Muscle of leg (tissue), 11 donors: ENCODE data around the gene UHRF2. TPM values are rescaled to one million over a fixed set of nuclear protein-coding genes. Genes with fewer than 3 reads are reported as not detected.

Experiments
- DNase-seq: peaks from one replicate; pipeline ENCODE4 v3.0.0; 2013
- H3K27ac ChIP-seq: one replicate; pipeline ENCODE4 v1.5.1; 2013; ENCODE audit warnings: mild to moderate bottlenecking, low read length, control low read depth
- H3K27me3 ChIP-seq: one replicate; pipeline ENCODE4 v1.6.1; 2013; ENCODE audit warnings: low read length; ENCODE audit not compliant: control insufficient read depth, insufficient read depth
- H3K36me3 ChIP-seq: one replicate; pipeline ENCODE4 v1.6.1; 2013; ENCODE audit warnings: low read length; ENCODE audit not compliant: control insufficient read depth, insufficient read depth
- H3K4me1 ChIP-seq: one replicate; pipeline ENCODE4 v1.6.1; 2013; ENCODE audit warnings: low read length; ENCODE audit not compliant: control insufficient read depth, insufficient read depth
- H3K4me3 ChIP-seq: one replicate; pipeline ENCODE4 v1.5.1; 2013; ENCODE audit warnings: low read length, control low read depth
- H3K9me3 ChIP-seq: replicated peaks from 2 replicates; pipeline ENCODE4 v1.6.1; 2013; ENCODE audit warnings: low read depth, low read length; ENCODE audit not compliant: control insufficient read depth
- WGBS: methylation state at CpG from one replicate; pipeline ENCODE4 v1.1.5; 2013; ENCODE audit warnings: missing lambda C conversion rate; ENCODE audit not compliant: insufficient coverage; 5-methylcytosine and 5-hydroxymethylcytosine counted together
- polyA plus RNA-seq, 8 donors: library from polyadenylated mRNA; unstranded; fragments of 120-200 nt; gene quantifications; one replicate each; pipeline versions ENCODE4 v1.2.1 to v1.2.3, GENCODE V29; 2013; ENCODE audit warnings: inconsistent platforms in 1 of 8, low replicate concordance in 1 of 8; ENCODE audit not compliant: insufficient read length in 8 of 8, insufficient read depth in 1 of 8
- total RNA-seq: library from RNA; stranded (reverse); fragments of 120-200 nt; gene quantifications from one replicate; pipeline ENCODE4 v1.2.4, GENCODE V29; 2013

The UHRF2 gene
- total and polyA plus RNA-seq, 9 donors, result 27.3 to 38.6 (median 31.3) TPM

DNA sequence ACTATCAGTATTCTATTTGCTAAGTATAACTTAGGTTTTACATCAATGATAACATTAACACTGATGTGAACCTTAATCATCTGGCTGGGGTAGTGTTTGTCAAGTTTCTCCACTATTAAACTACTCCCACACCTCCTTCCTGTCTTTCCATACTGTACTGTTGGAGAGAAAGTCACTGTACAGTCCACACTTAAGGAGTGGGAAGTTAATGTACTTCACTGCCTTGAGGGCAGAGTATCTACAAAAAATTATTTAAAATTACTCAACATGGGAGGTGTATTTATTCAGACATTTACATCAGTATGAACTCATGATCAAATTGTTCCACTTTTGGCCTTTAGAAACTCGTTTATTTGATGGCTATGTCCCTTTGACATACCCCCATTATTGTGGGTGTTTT, 11.9 kb downstream of the UHRF2 start:
- DNase-seq, result no peak
- Histone ChIP-seq H3K9me3 (no peaks in the 10 kb centered on the region), H3K36me3 (peaks cover 4% of the 10 kb centered on the region), H3K4me3 (no peak overlapping the region), H3K27me3 (no peaks in the 10 kb centered on the region), H3K4me1 (no peaks in the 10 kb centered on the region), H3K27ac (no peak overlapping the region)
- WGBS, result no CpG with 5 or more reads among the region's 1 CpG

DNA sequence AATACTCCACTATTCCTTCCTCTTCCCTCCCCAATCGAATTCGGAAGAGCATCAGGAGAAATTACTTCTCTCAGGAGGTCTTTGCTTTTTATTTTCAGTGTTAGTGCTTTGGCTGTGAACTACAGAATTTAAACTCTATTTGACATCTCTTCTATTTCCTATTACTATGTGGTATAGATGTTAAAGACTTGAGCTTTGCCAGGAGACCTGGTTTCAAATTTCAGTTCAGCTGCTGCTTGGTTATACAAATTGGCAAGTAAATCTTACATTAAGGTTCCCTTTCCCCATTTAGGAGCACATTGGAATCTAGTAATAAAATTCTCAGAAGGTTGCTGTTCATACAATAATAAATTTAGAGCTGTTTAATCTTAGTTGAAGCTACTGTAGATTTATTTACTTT, 13.1 kb downstream of the UHRF2 start:
- peak; percentile 41 for DNase-seq
- no peak overlapping the region for H3K27ac ChIP-seq
- no peaks in the 10 kb centered on the region for H3K27me3 ChIP-seq
- no peaks in the 10 kb centered on the region for H3K4me1 ChIP-seq
- H3K9me3 ChIP-seq, result no peaks in the 10 kb centered on the region
- WGBS, result no CpG with 5 or more reads among the region's 2 CpGs
- no peak overlapping the region for H3K4me3 ChIP-seq
- peaks cover 4% of the 10 kb centered on the region for H3K36me3 ChIP-seq

DNA sequence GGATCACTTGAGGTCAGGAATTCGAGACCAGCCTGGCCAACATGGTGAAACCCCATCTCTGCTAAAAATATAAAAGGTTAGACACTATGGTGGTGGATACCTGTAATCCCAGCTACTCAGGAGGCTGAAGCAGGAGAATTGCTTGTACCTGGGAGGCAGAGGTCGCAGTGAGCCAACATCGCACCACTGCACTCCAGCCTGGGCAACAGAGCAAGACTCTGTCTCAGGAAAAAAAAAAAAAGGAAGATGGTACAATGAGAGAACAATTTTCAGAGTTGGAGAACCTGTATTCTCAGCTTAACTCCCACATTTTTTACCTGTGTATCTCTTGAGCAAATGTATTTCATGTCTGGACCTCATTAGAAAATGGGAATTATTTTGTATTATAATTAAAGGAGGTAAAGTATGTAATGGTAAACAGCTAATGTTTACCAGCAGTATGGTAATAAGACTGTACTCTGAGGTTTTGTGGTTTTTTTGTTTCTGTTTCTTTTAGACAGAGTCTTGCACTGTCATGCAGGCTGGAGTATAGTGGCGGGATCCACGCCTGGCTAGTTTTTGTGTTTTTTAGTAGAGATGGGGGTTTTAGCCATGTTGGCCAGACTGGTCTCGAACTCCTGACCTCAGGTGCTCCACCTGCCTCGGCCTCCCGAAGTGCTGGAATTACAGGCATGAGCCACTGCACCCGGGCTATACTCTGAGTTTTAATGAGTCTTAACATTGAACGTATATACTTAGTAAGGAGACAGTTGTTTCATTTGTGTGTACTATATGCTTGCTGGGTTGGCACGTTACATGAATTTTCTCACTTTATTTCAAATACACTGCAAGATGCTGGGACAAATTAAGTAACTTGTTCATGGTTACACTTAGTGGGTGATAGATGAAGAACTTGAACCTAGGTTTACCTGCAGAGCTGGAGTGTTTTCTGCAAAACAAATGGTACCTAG, 16.2 kb downstream of the UHRF2 start:
- DNase-seq, result no peak
- Histone ChIP-seq H3K36me3 (no peaks in the 10 kb centered on the region), H3K4me3 (no peak overlapping the region), H3K27me3 (no peaks in the 10 kb centered on the region), H3K27ac (no peak overlapping the region), H3K9me3 (no peaks in the 10 kb centered on the region), H3K4me1 (no peaks in the 10 kb centered on the region)
- WGBS, result 96% methylated on average over 8 of the region's 11 CpGs

DNA sequence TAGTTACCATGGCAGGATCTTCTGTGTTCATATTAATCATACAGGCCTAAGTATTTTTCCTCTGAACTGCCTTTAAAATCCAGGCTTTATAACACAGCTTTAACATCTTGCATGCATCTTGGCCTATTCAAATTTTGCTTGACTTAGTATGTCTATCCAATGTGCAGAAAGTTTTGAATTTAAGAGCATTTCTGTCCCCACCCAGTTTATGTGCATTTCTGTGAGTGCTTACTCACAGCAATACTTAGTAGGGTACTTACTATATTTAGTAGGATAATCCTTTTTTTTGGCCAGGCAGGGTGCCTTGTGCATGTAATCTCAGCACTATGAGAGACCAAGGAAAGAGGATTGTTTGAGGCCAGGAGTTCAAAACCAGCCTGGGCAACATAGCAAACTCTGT, 18.0 kb downstream of the UHRF2 start:
- no peak overlapping the region for H3K27ac ChIP-seq
- no peaks in the 10 kb centered on the region for H3K4me1 ChIP-seq
- DNase-seq, result no peak
- no peak overlapping the region for H3K4me3 ChIP-seq
- peaks cover 7% of the 10 kb centered on the region for H3K36me3 ChIP-seq
- no peaks in the 10 kb centered on the region for H3K9me3 ChIP-seq
- no peaks in the 10 kb centered on the region for H3K27me3 ChIP-seq

DNA sequence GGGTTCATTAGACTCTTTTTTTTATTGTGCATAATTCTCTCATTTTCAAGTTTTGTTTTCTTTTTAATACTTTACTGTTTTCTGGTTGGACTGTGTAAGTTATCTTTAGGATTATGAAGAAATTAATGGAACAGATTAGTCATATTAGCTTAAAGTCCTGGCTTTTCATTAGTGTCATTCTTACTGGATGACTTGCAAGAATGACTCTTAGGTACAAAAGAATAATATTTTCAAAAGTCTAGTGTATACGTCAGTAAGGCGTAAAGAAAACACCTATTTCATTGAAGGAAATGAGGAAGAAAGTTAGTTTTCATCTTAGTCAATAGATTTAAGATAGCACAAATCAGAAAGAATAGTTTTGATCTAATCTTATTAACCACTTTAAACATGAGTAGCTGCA, 20.4 kb downstream of the UHRF2 start:
- Histone ChIP-seq H3K9me3 (no peaks in the 10 kb centered on the region), H3K27me3 (no peaks in the 10 kb centered on the region), H3K36me3 (peaks cover 17% of the 10 kb centered on the region), H3K4me1 (no peaks in the 10 kb centered on the region), H3K4me3 (no peak overlapping the region), H3K27ac (no peak overlapping the region)
- no peak for DNase-seq
- WGBS, result no CpG with 5 or more reads among the region's 2 CpGs

DNA sequence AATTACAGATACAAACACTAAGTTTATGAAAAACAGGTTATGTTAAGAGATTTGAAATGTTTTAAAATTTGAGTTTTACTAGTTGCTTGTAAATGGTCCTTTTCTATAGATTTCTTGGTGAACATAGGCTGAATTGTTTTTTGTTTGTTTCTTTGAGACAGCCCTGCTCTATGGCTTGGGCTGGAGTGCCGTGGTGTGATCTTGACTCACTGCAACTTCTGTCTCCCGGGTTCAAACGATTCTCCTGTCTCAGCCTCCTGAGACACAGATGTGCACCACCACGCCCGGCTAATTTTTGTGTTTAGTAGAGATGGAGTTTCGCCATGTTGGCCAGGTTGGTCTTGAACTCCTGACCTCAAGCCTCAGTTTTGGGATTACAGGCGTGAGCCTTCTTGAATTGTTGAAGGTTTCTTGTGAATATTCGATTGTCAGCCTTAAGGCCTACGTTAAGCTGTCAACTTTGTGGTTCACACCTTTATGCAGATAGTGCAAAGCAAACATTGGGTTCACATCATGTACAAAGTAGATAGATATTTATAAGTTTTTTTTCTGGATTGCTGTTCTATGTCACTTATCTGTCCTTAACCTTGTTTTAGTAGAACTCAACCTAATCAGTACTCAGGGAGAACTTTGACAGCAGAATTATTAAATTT, 26.2 kb downstream of the UHRF2 start:
- no peak for DNase-seq
- no peak overlapping the region for H3K4me3 ChIP-seq
- H3K27me3 ChIP-seq, result no peaks in the 10 kb centered on the region
- no peaks in the 10 kb centered on the region for H3K9me3 ChIP-seq
- WGBS, result 100% methylated on average over 2 of the region's 9 CpGs
- no peak overlapping the region for H3K27ac ChIP-seq
- H3K36me3 ChIP-seq, result peaks cover 17% of the 10 kb centered on the region
- no peaks in the 10 kb centered on the region for H3K4me1 ChIP-seq

DNA sequence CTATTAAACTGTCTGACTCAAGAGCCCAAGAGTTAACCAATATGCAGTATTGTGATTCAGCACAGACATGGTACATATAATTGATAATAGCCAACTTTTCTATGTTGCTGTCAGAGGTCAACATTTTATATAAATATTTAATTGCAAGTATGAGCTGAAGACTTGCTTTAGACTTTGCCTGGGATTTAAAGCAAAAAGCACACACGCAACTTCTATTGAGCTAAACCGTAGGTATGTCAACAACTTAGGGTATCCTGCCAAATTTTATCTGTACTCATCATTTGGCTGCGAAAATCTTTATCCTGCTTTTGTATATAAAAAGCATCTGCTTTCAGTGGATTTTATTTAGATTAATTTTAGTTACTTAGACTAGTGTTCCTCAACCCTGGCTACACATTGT, 27.4 kb downstream of the UHRF2 start:
- no CpG with 5 or more reads among the region's 3 CpGs for WGBS
- Histone ChIP-seq H3K27me3 (no peaks in the 10 kb centered on the region), H3K9me3 (no peaks in the 10 kb centered on the region), H3K36me3 (peaks cover 11% of the 10 kb centered on the region), H3K27ac (no peak overlapping the region), H3K4me1 (no peaks in the 10 kb centered on the region), H3K4me3 (no peak overlapping the region)
- no peak for DNase-seq

DNA sequence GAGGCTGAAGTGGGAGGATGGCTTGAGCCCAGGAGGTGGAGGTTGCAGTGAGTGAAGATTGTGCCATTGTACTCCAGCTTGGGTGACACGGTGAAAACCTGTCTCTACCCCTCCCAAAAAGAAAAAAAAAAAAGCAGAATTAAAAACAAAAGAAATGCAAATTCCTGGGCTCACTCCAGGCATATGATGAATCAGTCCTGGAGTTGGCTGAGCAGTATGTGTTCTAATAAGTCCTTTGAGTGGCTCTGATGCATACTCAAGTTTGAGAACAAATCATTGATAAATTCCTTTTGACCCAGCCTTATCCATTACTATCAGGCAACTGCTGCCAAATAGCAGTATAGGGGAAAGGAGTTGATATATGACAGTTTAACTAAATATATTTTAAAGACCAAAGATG, 28.3 kb downstream of the UHRF2 start:
- no CpG with 5 or more reads among the region's 1 CpG for WGBS

DNA sequence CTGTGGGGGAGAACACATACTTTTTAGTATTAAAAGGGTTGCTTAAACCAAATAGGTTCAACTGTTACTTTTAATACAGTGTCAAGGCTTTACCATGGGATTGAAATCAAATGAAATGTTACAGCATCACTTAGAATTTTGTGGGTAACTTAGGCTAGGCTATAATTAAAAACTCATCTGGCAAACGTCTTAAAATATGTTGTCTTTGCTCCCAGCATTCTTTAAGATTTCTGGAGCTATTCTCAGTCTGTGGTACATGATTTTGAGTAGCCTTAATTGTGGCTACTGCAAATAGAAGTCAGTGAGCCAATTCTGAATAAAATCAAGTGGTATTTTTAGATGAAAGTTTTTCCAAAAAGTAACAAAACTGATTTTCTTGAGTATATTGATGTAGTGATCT, 30.7 kb downstream of the UHRF2 start:
- H3K4me1 ChIP-seq, result no peaks in the 10 kb centered on the region
- no peak for DNase-seq
- no peaks in the 10 kb centered on the region for H3K27me3 ChIP-seq
- H3K9me3 ChIP-seq, result no peaks in the 10 kb centered on the region
- H3K27ac ChIP-seq, result no peak overlapping the region
- no peak overlapping the region for H3K4me3 ChIP-seq
- H3K36me3 ChIP-seq, result peaks cover 2% of the 10 kb centered on the region
- WGBS, result no CpG with 5 or more reads among the region's 1 CpG

More for the DNA sequence above, 28.3 kb downstream of the UHRF2 start:
- Histone ChIP-seq H3K27ac (no peak overlapping the region), H3K36me3 (peaks cover 12% of the 10 kb centered on the region), H3K4me3 (no peak overlapping the region), H3K27me3 (no peaks in the 10 kb centered on the region), H3K9me3 (no peaks in the 10 kb centered on the region), H3K4me1 (no peaks in the 10 kb centered on the region)
- DNase-seq, result no peak

DNA sequence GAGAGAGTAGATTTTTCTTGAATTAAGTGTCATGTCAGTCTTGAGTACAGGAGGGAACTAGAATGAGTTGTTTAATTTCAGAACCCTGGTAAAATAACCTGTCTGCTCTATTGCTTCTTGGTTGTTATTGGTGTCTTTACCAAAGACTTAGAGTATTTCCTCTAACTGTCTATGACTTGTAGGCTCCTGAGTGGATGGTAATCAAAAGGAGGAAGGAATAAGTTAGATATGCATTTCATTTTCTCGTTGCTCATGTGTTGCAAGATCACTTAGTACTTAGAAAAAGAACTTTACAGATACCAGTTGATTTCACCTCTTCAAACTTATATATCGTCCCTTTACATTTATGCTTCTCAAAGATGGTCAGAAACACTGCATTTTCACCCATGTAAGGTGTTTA, 31.1 kb downstream of the UHRF2 start:
- Histone ChIP-seq H3K4me1 (no peaks in the 10 kb centered on the region), H3K27ac (no peak overlapping the region), H3K27me3 (no peaks in the 10 kb centered on the region), H3K36me3 (peaks cover 2% of the 10 kb centered on the region), H3K9me3 (no peaks in the 10 kb centered on the region), H3K4me3 (no peak overlapping the region)
- no CpG with 5 or more reads among the region's 2 CpGs for WGBS
- no peak for DNase-seq
